ENCODE measurements around the gene TAOK2. TPM values are rescaled to one million over a fixed set of nuclear protein-coding genes. Genes with fewer than 3 reads are reported as not detected.

TAOK2 gene
- total and polyA plus RNA-seq, 2 donors: 18.5 to 28.7 TPM

DNA sequence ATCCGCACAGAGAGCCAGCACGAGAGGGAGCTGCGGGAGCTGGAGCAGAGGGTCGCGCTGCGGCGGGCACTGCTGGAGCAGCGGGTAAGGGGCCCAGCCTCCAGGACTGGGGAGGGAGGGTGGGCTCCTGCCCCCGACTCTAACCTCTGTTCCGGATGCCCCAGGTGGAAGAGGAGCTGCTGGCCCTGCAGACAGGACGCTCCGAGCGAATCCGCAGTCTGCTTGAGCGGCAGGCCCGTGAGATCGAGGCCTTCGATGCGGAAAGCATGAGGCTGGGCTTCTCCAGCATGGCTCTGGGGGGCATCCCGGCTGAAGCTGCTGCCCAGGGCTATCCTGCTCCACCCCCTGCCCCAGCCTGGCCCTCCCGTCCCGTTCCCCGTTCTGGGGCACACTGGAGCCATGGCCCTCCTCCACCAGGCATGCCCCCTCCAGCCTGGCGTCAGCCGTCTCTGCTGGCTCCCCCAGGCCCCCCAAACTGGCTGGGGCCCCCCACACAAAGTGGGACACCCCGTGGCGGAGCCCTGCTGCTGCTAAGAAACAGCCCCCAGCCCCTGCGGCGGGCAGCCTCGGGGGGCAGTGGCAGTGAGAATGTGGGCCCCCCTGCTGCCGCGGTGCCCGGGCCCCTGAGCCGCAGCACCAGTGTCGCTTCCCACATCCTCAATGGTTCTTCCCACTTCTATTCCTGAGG lies 17.4 kb downstream of the TAOK2 start:
- Histone ChIP-seq H3K9me3 (ENCODE audit: control insufficient read depth in 2 of 2, insufficient read depth in 1 of 2, low read length in 1 of 2) (no peaks in the 10 kb centered on the region), H3K36me3 (ENCODE audit: control insufficient read depth in 2 of 2, insufficient read depth in 2 of 2, low read length in 1 of 2) (peaks cover 76 to 81% of the 10 kb centered on the region in 2 donors), H3K27me3 (ENCODE audit: control insufficient read depth in 2 of 2, insufficient read depth in 1 of 2, low read length in 1 of 2) (no peaks in the 10 kb centered on the region), H3K4me3 (ENCODE audit: low read length in 2 of 2) (no peak overlapping the region), H3K4me1 (ENCODE audit: control insufficient read depth in 2 of 2, insufficient read depth in 2 of 2, low read length in 2 of 2) (peaks cover 7 to 14% of the 10 kb centered on the region in 2 donors), H3K27ac (ENCODE audit: low read depth in 1 of 2, low read length in 1 of 2) (no peak overlapping the region)
- 98% methylated on average over 35 of the region's 35 CpGs for WGBS
- DNase-seq (ENCODE audit: low read depth in 6 of 9, low spot score in 9 of 9): no peak

DNA sequence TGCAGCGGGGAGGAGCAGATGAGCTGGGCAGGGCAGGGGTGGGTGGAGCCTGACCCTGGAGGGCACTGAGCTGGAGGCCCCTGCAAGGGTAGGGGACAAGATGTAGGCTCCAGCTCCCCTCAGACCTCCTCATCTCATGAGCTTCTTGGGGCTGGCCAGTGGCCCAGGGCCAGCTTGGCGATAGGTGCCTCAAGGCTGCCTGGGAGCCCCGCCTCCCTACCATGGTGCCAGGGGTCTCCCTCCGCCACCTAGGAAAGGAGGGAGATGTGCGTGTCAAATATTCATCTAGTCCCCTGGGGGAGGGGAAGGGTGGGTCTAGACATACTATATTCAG lies 17.9 kb downstream of the TAOK2 start:
- Histone ChIP-seq H3K9me3 (ENCODE audit: control insufficient read depth in 2 of 2, insufficient read depth in 1 of 2, low read length in 1 of 2) (no peaks in the 10 kb centered on the region), H3K27ac (ENCODE audit: low read depth in 1 of 2, low read length in 1 of 2) (no peak overlapping the region), H3K36me3 (ENCODE audit: control insufficient read depth in 2 of 2, insufficient read depth in 2 of 2, low read length in 1 of 2) (peaks cover 71 to 76% of the 10 kb centered on the region in 2 donors), H3K4me1 (ENCODE audit: control insufficient read depth in 2 of 2, insufficient read depth in 2 of 2, low read length in 2 of 2) (peaks cover 7 to 16% of the 10 kb centered on the region in 2 donors), H3K4me3 (ENCODE audit: low read length in 2 of 2) (no peak overlapping the region), H3K27me3 (ENCODE audit: control insufficient read depth in 2 of 2, insufficient read depth in 1 of 2, low read length in 1 of 2) (no peaks in the 10 kb centered on the region)
- no peak for DNase-seq (ENCODE audit: low read depth in 6 of 9, low spot score in 9 of 9)
- 97% methylated on average over 5 of the region's 5 CpGs for WGBS

- Histone ChIP-seq H3K27ac (ENCODE audit: low read depth in 1 of 2, low read length in 1 of 2) (no peak overlapping the region), H3K9me3 (ENCODE audit: control insufficient read depth in 2 of 2, insufficient read depth in 1 of 2, low read length in 1 of 2) (no peaks in the 10 kb centered on the region), H3K27me3 (ENCODE audit: control insufficient read depth in 2 of 2, insufficient read depth in 1 of 2, low read length in 1 of 2) (no peaks in the 10 kb centered on the region), H3K4me1 (ENCODE audit: control insufficient read depth in 2 of 2, insufficient read depth in 2 of 2, low read length in 2 of 2) (peaks cover 10 to 23% of the 10 kb centered on the region in 2 donors), H3K36me3 (ENCODE audit: control insufficient read depth in 2 of 2, insufficient read depth in 2 of 2, low read length in 1 of 2) (peaks cover 62 to 67% of the 10 kb centered on the region in 2 donors), H3K4me3 (ENCODE audit: low read length in 2 of 2) (no peak overlapping the region)
- DNase-seq (ENCODE audit: low read depth in 6 of 9, low spot score in 9 of 9): no peak
- 87% methylated on average over 7 of the region's 7 CpGs for WGBS
These were observed 18.8 kb downstream of the TAOK2 start for GRCh38 chr16:29992344-29992967.

- 97% methylated on average over 25 of the region's 25 CpGs for WGBS
- H3K36me3 ChIP-seq (ENCODE audit: control insufficient read depth in 2 of 2, insufficient read depth in 2 of 2, low read length in 1 of 2): peaks cover 53 to 64% of the 10 kb centered on the region in 2 donors
- no peaks in the 10 kb centered on the region for H3K27me3 ChIP-seq (ENCODE audit: control insufficient read depth in 2 of 2, insufficient read depth in 1 of 2, low read length in 1 of 2)
- no peaks in the 10 kb centered on the region for H3K9me3 ChIP-seq (ENCODE audit: control insufficient read depth in 2 of 2, insufficient read depth in 1 of 2, low read length in 1 of 2)
- H3K4me3 ChIP-seq (ENCODE audit: low read length in 2 of 2): no peak overlapping the region
- H3K4me1 ChIP-seq (ENCODE audit: control insufficient read depth in 2 of 2, insufficient read depth in 2 of 2, low read length in 2 of 2): peaks cover 10 to 23% of the 10 kb centered on the region in 2 donors
- no peak for DNase-seq (ENCODE audit: low read depth in 6 of 9, low spot score in 9 of 9)
- no peak overlapping the region for H3K27ac ChIP-seq (ENCODE audit: low read depth in 1 of 2, low read length in 1 of 2)
These were observed 19.7 kb downstream of the TAOK2 start for GRCh38 chr16:29993191-29993902.

GRCh38 chr16:29993903-29994599 lies 20.4 kb downstream of the TAOK2 start:
- 98% methylated on average over 9 of the region's 9 CpGs for WGBS

DNA sequence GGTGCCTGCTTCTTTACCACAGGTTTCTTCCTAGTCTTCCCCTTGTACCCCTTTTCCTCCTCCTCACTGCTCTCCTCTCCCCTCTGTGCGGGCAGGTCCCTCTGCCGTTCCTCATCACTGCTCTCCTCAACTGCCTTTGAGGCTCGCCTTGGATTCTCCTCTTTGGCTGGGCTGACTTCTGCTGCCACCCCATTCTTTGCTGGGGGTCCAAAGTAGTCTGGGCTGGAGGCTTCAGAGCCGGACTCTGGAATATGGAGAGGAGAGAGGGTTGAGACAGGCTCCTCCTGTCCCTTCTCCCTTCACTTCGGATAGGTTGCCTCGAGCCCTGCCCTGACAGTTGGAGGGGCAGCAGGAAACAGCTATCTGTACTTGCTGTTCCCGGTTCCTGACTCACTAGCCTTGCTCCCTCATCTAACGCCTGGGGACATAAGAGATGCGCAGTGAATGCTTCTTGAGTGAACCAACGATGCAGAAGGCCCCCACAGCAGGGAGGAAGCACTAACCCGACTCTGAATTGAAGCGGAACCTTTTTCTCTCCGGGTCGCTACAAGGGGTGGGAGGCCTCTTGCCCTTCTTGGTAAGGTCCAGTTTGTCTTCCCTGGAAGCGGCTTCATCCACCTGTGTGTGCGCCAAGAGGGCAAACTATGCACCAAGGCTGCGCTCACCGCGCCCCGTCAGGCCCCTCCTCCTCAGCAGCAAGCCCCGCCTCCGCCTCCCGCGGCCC lies 21.1 kb downstream of the TAOK2 start:
- Histone ChIP-seq H3K9me3 (ENCODE audit: control insufficient read depth in 2 of 2, insufficient read depth in 1 of 2, low read length in 1 of 2) (no peaks in the 10 kb centered on the region), H3K27me3 (ENCODE audit: control insufficient read depth in 2 of 2, insufficient read depth in 1 of 2, low read length in 1 of 2) (no peaks in the 10 kb centered on the region), H3K4me3 (ENCODE audit: low read length in 2 of 2) (peak overlapping the region; percentile 68 to 88), H3K36me3 (ENCODE audit: control insufficient read depth in 2 of 2, insufficient read depth in 2 of 2, low read length in 1 of 2) (peaks cover 41 to 56% of the 10 kb centered on the region in 2 donors), H3K27ac (ENCODE audit: low read depth in 1 of 2, low read length in 1 of 2) (peak overlapping the region; percentile 96 to 99), H3K4me1 (ENCODE audit: control insufficient read depth in 2 of 2, insufficient read depth in 2 of 2, low read length in 2 of 2) (peaks cover 10 to 23% of the 10 kb centered on the region in 2 donors)
- WGBS: 20% methylated on average over 24 of the region's 24 CpGs
- peak in 2 of 9 donors; percentile 50 to 79 for DNase-seq (ENCODE audit: low read depth in 6 of 9, low spot score in 9 of 9)

More at GRCh38 chr16:29993903-29994599, 20.4 kb downstream of the TAOK2 start:
- H3K27ac ChIP-seq (ENCODE audit: low read depth in 1 of 2, low read length in 1 of 2): no peak overlapping the region
- no peak overlapping the region for H3K4me3 ChIP-seq (ENCODE audit: low read length in 2 of 2)
- H3K4me1 ChIP-seq (ENCODE audit: control insufficient read depth in 2 of 2, insufficient read depth in 2 of 2, low read length in 2 of 2): peaks cover 10 to 23% of the 10 kb centered on the region in 2 donors
- H3K36me3 ChIP-seq (ENCODE audit: control insufficient read depth in 2 of 2, insufficient read depth in 2 of 2, low read length in 1 of 2): peaks cover 46 to 59% of the 10 kb centered on the region in 2 donors
- H3K27me3 ChIP-seq (ENCODE audit: control insufficient read depth in 2 of 2, insufficient read depth in 1 of 2, low read length in 1 of 2): no peaks in the 10 kb centered on the region
- DNase-seq (ENCODE audit: low read depth in 6 of 9, low spot score in 9 of 9): no peak
- no peaks in the 10 kb centered on the region for H3K9me3 ChIP-seq (ENCODE audit: control insufficient read depth in 2 of 2, insufficient read depth in 1 of 2, low read length in 1 of 2)

DNA sequence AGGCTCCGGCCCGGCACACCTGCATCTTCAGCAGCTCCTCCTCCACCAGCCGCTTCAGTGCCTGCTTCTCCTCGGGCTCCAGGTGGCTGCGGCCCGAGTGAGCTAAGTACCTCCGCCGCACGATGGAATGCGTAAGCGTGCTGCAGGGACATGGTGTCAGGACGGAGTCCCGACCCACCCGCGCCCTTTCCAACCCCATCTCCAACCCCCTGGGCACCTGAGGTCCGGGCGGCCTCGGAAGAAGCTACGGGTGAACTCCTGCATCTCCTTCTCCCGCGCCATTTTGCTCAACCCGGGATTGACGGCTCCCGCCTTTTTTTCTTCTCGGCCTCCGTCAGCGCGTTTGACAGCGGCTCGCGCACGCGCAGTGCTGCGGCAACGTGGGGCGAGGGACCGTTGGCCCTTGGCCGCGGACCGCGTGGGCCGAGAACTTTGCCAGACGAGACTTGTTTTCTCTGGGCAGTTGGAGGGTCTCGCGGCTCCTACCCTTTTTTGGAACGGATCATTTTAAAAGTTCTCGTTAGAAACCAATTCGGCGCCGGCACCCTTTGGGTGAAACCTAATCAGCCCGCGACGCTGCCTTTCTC lies 21.7 kb downstream of the TAOK2 start, which contains the start of gene HIRIP3:
Gene HIRIP3, minus strand, starts transcription at position 294 of the 587 bp plus-strand sequence. Its CDS starts 12 bp downstream, at position 282.
- Histone ChIP-seq H3K4me1 (ENCODE audit: control insufficient read depth in 2 of 2, insufficient read depth in 2 of 2, low read length in 2 of 2) (peaks cover 10 to 23% of the 10 kb centered on the region in 2 donors), H3K4me3 (ENCODE audit: low read length in 2 of 2) (peak within 1 kb of the TSS; percentile 68 to 88), H3K27me3 (ENCODE audit: control insufficient read depth in 2 of 2, insufficient read depth in 1 of 2, low read length in 1 of 2) (no peaks in the 10 kb centered on the region), H3K9me3 (ENCODE audit: control insufficient read depth in 2 of 2, insufficient read depth in 1 of 2, low read length in 1 of 2) (no peaks in the 10 kb centered on the region), H3K27ac (ENCODE audit: low read depth in 1 of 2, low read length in 1 of 2) (peak within 1 kb of the TSS; percentile 96 to 99), H3K36me3 (ENCODE audit: control insufficient read depth in 2 of 2, insufficient read depth in 2 of 2, low read length in 1 of 2) (peaks cover 35 to 51% of the 10 kb centered on the region in 2 donors)
- peak; percentile 68 to 93 (median 83) for DNase-seq (ENCODE audit: low read depth in 6 of 9, low spot score in 9 of 9)
- WGBS: under 1% methylated on average over 53 of the region's 53 CpGs
